GM21381 (cell line): ENCODE measurements around the gene MCF2L2.

ENCODE experiments used
- ATAC-seq: cut with Tn5 transposase; IDR thresholded peaks from one replicate; pipeline ENCODE4 v1.9.1; 2021; ENCODE audit warnings: mild to moderate bottlenecking, moderate library complexity; ENCODE audit not compliant: unreplicated experiment

MCF2L2 gene

DNA sequence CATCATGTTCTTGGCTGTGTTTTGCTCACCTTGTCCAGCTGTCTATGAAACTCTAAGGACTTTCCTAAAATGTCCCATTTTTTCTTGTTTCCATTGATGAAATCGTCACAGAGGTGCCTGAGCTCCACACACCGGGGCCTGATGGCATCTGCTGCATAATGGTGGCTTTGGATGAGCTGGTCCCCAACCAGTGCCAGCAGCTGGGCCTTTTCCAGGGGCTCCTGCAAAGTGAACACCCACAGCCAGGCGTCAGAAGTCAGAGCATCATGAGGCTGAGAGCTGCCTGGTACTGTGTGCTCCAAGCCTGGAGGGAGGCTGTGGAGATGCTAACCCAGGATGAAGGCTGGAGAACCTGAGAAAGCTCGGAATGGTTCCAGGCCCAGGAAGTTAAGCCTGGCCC lies 128.4 kb downstream of the MCF2L2 start:
- ATAC-seq, result no peak

DNA sequence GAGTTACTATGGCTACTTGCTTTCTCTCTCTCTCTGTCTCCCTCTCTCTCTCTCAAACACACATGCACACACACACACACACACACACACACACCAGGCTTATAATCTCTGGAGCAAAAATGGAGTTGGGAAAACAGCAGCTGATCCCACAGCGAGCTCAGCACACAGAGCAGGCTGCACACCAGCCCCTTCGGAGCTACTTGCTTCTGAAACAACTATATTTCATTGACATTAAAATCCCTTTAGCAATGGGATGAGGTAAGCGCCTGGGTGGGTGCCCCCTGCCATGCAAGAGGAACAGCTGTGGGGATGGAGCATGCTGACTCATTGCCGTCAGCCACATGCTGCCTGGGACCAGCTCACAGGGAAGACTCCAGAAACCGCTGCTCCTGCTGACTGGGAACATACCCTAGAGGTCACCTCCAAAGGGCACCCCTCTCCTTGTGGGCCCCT lies 129.7 kb downstream of the MCF2L2 start:
- no peak for ATAC-seq

DNA sequence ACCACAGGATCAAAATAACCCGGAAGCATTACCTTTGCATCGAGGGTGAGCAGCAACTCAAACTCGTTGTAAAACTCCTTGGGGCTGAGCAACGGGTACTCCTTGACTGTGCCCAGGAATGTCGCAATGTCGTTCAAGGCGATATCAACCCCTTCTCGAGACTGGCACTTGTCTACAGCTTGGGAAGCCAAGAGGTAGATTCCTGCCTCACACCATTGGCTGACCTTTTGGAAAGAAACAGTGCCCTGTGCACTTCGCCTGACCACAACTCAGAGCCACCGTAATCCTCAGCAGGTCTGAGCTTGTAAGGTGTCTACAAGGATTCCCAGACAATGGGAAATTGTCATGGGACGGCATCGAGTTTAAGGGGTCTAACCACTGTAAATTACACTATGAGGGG lies 131.5 kb downstream of the MCF2L2 start:
- no peak for ATAC-seq

DNA sequence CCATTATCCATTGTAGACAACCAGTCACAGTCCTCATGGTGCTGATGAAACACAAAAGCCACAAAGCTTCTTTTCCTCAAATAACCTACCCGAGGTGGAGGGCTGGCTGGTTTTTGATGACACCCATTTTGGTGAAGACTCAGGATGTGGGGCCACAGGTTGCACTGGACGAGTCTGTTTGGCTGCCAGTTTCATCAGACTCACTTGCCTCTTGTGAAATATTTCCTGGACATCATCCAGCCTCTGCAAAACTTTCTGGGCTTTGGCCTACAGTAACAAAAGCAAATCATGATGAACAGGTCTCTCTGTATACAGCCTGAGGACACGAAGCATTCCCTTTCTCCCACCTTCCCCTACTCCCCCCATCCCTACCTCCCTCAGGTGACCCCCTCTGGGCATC lies 133.2 kb downstream of the MCF2L2 start:
- ATAC-seq, result no peak

DNA sequence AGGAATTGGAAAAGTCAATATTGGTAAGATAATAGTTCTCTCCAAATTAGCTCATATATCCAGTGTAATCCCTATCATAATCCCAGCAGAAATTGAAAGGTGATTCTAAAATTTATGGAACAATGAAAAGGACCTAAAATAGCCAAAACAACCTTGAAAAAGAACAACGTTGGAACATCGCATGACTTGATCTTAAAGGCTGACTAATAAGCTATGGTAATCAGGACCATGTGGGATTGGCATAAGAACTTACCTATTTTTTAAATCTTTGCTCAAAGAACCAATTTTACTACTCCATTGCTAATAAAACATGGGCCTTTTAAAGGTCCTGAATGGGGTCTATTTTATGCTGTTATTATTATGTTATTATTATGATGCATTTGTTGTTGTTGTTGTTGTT lies 134.5 kb downstream of the MCF2L2 start:
- ATAC-seq, result no peak

DNA sequence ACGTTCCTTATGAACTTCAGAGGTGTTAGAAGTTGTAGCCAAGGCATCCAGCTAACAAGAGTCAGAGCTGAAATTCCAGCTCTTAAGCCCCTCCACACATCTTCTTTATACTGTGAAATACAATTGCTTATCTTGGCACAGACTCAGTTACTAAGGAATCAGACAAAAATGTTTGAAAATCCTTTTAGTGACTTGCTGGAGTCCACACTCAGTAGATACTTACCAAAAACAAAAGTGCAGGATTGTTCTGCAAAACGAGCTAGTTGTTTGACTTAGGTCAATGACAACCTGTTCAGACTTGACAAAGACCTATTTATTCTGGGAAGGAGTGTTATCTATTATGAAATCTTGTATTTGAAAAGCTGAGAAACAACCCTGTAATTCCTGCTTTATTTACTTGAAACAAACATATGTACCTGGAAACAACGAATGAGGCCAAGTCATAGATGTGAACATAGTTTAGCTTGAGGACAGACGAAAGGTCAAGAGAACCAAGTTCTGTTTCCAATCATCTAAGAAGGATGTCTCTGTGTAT lies 136.9 kb downstream of the MCF2L2 start:
- no peak for ATAC-seq

DNA sequence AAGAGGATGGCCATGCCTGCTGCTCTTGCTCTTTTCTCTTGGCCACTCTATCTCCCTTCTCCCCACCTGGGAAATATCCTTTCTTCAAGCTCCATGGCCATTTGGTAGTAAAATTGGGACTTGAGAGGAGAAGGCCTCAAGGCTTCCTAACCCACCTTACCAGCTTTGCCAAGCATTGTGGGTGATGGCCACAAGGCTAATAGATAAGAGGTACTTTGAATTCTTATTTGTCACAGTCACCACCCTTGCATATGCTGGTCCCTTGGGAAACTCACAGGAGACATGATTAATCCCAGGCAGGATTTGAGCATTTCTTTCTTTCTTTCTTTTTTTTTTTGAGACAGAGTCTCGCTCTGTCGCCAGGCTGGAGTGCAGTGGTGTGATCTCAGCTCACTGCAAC lies 138.2 kb downstream of the MCF2L2 start:
- ATAC-seq, result no peak

DNA sequence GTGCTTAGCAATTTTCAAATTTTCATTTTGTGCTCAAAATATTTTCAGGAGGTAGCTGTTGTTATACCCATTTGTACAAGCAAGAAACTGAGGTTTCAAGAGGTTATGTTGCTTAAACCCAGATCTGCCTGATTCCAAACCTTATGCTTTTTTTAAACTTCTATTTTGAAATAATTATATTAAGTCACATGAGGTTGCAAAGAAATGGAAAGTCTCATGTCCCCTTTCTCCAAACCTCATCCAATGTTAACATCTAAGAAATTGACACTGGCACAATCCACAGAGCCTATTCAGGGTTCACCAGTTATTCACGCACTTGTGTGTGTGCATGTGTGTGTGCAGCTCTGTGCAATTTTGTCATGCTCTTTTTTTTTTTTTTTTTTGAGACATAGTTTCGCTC lies 140.3 kb downstream of the MCF2L2 start:
- no peak for ATAC-seq

DNA sequence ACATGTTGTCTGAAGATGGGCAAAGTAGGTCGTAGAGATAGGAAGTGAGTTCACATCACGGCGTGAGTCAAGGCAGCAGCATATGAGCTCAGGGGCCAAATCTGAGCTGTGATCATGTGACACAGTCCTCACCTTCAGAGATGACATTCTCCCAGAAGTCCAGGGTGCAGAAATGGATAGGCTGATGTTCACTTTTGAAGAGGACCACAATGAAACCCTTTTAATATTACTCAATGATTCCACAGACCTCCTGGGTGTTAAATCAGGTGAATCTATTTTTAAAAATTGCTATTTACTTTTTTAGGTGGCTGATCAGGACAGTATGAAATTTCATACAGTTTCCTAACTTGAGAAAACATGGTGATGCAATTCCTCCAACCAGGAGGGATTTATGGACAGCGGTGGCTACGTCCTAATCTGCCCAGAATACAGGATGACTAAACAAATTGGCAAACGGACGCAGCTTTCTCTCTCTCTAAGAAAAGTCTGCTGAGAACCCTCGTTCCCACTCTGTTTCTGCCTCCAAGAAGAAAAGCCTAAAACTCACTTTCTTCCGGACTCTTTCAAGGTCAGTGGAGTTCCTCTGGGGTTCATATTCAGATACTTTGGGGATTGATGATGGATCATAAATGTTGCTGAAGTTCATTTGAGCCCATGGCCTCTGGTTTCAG lies 141.0 kb downstream of the MCF2L2 start:
- ATAC-seq, result no peak

DNA sequence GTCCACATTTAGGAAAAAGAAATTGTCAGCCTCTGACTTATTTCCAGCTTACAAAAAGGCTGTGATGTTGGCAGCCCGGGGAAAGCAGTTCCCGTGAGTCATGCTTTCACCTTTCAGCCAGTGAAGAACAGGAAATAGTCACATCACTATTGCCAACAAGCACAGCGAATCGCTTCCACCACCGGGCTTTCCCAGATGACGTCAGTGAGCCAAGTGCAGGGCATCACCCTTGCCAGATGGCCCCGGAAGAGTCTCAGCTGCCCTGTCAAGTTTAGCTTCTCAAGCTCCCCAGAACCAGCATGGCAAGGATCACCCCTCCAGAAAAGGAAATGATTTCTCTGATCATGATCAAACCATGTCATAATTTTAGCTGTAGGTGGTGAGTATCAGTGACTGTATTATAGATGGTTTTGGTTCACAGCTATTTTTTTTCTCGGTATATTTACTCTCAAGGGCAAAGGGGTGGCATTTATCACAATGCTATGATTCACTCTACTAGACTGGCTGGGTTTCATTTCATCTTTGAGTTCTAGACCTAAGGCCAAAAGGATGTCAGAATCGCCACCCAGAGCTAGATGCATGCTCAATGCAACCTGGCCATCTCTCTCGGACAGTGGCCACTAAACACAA lies 142.5 kb downstream of the MCF2L2 start:
- ATAC-seq, result peak; percentile 95

DNA sequence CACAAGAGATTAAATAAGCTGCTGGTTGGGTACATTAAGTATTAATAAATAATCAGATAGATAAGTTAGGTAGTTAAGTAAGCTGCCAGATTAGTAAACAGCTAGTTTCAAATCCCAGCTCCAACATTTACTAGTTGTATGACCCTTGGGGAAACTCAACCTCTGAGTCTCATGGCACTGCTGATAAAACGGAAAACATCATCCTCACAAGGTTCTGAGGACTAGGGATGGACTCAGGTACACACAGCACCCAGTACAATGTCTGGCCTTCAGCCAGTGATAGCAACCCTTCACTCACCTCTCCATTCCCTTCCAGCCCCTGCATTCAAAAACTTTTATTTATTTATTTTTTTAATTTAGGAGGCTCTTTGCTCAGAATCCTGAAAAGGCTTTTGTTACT lies 143.1 kb downstream of the MCF2L2 start:
- ATAC-seq, result no peak

DNA sequence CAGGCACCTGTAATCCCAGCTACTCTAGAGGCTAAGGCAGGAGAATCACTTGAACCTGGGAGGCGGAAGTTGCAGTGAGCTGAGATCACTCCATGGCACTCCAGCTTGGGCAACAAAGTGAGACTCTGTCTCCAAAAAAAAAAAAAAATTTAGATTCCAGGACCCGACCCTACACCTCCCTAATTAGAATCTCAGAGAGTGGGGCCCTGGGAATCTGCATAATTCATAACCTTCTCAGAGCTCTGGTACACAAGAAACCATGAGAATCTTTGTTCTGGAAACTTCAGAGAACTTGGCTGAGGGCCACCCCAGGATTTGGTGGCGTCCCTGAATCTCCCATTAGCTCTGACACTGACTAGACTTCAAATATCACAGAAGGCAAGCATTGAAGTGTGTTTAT lies 143.8 kb downstream of the MCF2L2 start:
- no peak for ATAC-seq

DNA sequence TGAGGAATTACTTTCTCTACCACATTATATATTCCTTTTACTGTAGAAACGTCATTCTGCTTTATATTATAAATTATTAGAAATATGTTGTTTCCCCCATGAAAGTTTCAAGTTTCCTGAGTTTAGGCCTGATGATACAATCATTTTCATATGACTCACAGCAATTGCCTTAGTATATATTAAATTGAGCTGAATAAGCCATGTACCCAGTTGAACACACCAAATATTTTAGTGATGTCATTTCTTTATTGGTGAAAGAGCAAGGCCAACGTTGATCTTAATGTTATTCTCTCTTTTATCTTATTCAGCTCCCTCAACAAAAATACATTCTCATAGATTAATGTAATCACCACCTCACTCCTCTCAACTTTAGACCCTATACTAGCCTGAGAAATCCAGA lies 144.5 kb downstream of the MCF2L2 start:
- ATAC-seq, result no peak

DNA sequence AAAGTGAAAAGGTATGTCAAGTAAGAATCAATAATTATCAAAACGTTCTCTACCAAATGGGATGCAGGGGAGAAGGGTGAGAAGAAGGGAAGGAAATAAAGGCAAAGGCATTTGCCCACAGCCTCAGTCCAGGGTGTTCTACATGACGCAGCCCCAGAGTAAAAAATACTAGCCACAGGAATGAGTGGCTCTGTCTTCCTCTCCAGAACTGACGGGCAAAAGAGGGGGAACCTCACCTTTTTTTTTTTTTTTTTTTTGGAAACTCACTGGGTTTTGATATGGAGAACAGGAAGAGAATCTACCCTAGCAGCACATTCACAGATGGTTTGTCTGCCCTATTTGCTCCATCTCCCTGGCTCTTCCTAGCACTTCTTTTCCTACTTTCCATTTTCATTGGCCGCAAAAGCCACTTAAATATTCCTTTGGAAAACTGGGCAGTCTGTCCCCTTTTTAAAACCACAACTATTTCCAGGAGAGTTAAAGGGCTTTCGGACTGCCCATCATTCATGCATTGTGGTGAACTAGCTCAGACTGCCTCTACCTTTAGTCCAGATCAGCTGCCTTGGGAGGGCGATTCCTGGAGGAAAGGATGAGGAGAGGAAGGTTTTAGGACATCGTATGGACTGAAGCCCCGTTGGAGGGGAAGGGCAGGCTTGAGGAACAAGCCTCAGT lies 147.2 kb downstream of the MCF2L2 start:
- no peak for ATAC-seq

DNA sequence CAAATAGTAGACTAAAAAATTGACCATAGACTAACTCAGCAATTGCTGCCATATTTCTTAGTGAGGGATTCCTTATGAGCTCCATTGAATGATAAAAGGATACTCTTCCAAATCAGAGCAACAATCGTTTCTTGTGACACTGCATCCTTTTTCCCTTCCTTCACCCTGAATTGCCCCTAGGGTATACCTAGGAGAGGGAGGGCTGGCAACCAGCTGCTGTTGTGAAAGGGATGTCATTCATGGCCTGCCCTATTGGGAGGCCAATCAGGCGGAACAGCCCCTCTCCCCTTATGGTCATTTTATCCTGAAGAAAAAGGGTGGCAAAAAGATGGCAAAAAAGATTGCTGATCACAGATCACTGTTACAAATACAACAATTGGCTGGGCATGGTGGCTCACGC lies 149.0 kb downstream of the MCF2L2 start:
- ATAC-seq, result no peak

DNA sequence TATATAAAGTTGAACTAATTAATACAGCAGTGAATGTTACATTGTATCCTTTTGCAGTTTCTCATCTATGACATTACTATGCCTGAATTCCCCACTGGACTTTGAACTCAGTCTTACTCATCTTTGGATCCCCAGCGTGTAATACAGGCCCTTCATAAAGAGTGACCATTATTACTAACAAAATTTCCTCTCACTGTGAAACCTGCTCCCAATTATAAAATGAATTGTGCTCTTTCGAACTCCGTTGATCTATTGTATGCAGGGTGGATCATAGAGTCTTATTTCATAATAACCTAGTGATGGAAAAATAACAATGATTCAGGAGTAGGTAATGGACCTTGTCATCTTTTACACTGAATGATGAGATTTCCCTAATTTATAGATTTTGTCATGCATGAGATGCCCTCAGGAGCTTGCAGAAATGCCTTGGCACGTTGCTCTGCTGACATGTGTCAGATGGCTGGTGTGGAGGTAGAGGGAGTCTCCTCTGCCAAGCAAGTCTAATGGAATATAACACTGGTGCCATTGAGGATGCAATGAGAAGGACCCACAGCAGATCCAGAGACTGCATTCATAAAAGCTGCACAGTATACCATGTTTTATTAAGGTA lies 149.8 kb downstream of the MCF2L2 start:
- ATAC-seq, result no peak

DNA sequence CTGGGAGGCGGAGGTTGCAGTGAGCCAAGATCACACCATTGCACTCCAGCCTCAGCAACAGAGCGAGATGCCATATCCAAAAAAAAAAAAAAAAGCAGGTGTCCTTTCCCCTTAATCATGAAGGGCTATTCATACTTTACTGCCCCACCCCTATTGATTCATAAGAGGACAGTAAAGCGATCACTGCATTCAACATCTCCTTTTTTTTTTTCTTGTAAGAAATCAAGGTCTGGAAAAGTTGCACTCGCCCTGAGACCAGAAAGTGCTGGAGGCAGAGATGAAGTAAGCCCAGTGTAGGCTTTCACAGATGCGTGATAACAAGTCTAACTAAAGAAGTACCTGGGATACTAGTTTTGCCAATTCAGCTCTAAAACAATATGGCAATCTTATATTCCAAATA lies 151.2 kb downstream of the MCF2L2 start:
- no peak for ATAC-seq

DNA sequence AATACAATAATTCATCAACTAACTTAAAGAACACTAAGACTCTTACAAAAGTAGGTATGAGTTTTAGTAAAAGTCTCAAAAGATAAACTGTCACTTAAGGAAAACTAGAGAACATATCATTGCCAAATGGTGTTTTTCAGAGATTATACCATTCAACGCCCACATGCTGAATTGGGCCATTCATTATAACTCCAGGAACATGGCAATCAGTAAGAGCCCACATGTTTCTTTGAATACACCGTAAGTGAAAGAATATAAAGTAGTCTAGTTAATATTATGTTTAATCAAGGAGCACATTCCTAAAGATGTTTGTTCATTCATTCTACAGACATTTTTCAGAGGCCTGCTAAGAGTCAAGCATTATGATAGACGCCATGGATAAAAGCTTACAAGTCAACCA lies 152.5 kb downstream of the MCF2L2 start:
- no peak for ATAC-seq

DNA sequence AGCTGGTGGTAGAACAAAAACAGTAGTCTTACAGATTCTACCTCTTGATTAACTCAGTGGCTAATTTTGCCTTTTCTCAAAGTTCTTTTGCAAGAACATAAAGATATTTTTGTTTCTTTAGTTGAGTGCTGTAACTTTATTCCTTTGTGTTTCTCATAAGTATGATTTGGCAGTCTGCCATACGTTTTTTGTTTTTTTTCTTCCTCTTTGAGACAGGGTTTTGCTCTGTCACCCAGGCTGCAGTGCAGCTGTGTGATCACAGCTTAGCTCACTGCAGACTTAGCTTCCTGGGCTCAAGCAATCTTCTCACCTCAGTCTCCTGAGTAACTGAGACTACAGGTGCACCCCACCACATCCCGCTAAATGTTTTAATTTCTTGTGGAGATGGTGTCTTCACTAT lies 153.0 kb downstream of the MCF2L2 start:
- no peak for ATAC-seq

DNA sequence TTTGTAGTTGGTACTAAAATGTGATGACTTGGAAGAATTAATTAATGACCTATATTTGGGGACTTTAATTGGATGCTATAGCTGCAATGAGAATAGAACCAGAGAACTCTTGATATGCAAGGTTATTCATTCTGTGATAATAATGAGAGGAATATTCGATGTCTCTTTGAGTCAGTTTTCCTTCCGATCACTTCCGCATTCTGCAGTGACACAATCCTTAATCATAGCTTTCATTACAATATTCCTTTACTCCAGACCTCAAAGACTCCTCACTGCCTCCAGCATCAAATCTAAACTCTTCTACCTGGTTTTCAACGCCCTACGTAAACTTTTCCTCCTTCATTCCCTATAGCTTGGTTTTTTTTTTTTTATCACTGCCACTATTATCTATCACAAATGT lies 153.8 kb downstream of the MCF2L2 start:
- ATAC-seq, result no peak

DNA sequence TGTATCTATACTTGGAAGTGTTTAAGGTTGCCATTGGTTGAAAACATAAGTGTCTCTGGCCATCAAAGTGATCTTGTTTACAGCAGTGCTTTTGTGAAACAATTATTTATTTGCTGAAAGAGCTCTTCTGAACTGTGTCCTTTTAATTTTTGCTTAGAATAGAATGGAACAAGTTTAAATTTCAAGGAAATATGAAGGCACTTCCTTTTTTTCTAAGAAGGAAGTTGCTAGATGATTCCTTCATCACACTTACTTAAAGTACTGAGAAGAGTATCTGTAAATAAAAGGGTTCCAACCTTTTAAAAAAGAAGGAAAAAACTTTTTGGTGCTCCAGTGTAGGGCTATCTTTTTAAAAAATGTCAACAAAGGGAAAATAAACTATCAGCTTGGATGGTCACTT lies 155.6 kb downstream of the MCF2L2 start:
- no peak for ATAC-seq

DNA sequence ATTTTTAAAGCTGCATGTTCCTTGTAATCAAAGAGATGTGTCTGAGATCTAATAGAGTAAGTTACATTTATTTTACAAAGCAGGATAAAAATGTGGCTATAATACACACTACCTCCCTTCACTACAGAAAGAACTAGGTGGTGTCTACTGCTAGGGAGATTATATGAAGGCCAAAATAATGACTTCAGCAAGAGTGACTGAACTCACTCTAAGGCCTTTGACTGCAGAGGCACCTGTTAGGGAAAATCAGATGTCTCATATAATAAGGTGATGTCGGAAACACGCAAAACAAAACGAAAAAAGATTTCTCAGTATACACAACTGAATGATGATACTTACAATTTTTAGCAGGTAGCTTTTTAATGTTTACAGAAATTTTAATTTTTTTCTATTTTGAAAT lies 156.3 kb downstream of the MCF2L2 start:
- ATAC-seq, result no peak
